HG03196 (cell line): Measurements from ENCODE around the gene ZNF423.

Experiments
- ATAC-seq: cut with Tn5 transposase; IDR thresholded peaks from one replicate; pipeline ENCODE4 v1.9.1; 2021; ENCODE audit not compliant: unreplicated experiment

ZNF423 gene

DNA sequence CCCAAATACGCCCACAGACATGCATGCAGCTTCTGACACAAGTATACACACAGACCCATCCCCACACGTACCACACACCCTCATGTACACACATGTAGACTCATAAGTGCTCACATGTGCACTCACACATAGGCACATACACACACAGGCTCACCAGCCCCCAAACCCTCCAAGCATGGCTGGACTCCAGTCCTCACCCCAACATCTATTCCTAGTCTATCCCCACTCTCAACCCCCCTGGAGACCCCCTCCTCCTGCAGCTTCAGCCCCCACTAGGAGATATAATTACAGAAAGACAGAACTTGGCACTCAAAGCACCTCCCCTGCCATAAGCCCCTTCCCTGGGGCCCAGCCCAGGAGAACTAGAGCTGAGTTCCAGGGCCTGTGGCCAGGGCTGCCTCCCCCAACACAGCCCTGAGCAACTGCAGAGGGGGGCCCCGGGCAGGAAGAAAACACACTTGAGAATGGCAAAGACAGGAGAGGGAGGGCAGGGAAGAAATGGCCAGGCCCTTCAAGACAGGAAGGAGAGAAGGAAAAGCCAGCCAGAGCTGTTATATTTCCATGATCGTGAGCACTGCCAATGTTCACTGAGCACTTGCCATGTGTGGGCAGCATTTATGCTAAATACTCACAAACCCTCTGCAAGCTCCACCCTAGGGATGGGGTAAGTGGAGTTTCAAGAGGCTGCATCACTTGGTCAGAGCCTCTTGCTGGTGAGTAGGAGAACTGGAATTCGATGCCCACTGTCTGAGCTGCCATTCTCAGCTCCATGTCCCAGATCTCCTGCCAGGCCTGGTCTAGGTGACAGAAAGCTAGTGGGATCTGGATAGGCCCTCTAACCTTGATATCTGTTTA is 224.5 kb downstream of the ZNF423 start:
- no peak for ATAC-seq

- no peak for ATAC-seq
These were observed 225.1 kb downstream of the ZNF423 start for GRCh38 chr16:49630783-49631182.

DNA sequence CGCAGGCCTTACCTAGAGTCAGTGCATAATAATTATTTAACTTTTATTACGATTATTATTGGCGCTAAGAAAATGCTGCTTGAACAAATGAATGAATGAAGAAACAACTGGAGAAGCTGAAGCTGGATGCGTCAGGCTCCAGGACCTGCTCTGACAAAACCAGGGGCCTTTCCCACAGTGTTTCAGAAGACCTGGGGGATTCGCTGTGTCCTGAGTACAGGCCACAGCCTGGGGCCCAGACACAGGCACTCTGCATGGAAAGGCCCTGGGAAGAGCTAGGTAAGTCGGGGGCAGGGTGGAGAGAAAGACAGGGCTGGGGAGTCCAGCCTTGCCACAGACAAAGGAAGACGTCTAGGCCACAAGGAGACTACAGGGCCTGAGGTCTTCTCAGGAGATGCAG is 226.1 kb downstream of the ZNF423 start:
- ATAC-seq: no peak

- ATAC-seq: no peak
These were observed 227.8 kb downstream of the ZNF423 start for GRCh38 chr16:49628148-49628547.

GRCh38 chr16:49625311-49626065 is 230.4 kb downstream of the ZNF423 start:
- ATAC-seq: no peak

GRCh38 chr16:49623501-49624266 is 232.2 kb downstream of the ZNF423 start:
- no peak for ATAC-seq

GRCh38 chr16:49622421-49623402 is 233.2 kb downstream of the ZNF423 start:
- no peak for ATAC-seq

DNA sequence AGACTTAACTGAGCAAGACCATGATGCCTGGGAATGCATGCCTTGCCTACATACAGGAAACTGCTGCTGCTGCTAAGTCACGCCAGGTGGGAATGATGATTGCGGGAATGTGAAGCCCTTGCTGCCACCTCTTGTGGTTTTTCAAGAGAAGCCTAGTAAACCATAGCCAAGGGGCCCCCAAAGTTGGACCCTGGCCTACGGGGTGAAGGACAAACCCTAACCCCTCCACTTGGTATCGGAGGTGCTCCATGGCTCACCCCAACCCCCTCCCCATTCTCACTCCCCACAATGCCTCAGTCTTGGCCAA is 233.9 kb downstream of the ZNF423 start:
- ATAC-seq: no peak

DNA sequence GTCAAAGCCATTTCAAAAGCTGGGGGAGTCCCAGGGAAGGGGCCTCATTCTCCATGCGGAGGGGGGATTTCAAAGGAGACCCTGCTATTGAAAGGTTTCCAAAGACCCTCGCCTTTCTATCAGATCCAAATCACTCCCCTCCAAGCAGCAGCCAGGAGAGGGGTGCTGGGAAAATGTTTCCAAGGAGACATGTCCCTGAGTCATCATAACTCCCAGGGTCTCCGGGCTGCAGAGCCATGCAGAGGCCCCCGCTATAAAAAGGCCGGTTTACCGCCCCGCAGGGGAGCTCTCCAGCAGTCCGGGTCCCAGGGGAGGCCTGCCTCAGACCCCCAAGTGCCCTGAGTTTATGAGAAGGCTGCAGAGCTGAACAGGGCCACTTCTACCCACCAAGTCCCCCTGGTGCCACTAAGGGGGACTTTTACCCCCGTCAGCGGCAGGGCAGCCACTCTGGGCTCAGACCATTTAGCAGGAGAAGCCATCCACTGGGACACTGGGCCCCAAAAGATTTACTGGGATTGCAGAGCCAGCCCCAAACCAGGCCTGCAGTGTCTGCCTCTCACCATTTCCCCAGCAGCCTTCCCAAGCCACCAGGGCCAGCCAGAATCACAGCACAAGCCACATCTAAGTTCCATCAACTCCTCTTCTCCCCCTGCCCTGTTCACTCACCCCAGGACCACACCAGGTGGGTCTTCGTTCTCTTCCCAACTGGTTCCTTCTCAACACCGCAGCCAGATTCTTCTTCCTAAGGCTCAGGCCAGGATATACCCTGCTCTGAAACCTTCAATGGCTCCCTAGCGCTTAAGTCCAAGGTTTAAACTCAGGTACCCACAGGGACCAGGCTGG is 234.4 kb downstream of the ZNF423 start:
- ATAC-seq: no peak

DNA sequence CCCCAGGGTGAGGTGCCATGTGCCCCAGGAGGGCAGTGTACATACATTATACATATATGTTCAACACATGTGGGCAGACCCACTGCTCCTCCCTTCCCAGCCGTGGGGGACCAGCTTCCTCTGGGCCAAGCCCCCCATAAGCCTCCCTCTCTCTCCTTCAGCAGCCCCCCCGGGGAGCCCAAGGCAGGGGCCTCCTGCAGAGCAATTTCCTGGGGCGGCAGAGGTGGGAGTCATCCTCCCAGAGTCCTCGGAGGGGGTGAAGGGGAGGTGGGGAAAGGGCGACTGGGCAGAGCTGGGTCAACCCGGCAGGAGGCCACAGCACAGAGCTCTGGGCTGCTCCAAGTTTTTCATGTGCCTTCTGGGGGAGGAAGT is 235.1 kb downstream of the ZNF423 start:
- no peak for ATAC-seq

DNA sequence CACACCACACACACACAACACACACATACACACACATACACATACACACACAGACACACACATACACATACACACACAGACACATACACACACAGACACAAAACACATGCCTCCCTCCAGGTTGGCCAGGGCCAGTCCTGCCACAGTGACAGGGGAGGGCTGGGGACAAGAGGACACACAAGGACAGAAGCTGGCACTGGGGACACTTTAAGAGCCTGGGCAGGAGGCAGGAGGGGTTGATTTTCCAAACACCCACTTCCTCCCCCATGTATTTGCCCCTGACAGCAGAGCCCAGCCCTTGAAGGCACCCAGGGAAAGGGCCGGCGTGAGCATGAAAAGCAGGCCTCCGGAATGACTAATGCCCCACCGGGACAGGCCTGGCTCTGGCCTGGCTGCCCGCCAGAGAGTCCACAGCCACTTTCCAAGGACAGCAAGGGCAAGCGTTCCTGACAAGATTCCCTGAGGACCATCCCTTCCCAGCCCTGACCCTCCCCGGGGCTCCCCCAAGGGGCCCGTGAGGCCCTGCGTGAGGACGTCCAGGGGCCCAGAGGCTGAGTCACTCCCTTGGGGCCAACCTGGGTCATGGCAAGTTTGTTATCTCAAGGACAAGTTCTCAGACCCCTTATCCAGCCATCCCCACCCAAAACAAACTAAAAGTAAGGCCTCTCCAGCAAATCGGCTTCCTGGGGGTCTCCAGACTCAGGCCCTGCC is 235.6 kb downstream of the ZNF423 start:
- ATAC-seq: no peak

- ATAC-seq: no peak
These were observed 236.1 kb downstream of the ZNF423 start for GRCh38 chr16:49619811-49620157.

DNA sequence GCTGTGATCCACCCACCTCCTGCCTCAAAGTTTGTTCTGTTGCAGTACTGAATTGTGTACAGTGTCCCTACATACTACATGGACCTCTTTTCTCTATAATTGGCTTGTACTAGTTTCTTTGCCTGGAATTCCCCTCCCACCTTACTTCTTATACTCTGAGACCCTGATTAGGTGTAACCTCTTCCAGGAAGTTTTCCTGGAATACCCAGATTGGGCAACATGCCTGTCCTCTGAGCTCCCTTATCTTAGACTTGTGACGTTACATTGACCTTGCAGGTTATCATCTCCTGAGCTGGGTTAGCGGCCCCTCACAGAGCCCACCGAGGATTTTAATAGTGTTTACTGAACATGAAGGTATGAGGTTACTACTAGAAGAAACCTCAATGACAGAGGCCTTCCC is 237.0 kb downstream of the ZNF423 start:
- ATAC-seq: no peak

- no peak for ATAC-seq
These were observed 238.1 kb downstream of the ZNF423 start for GRCh38 chr16:49617710-49618330.

DNA sequence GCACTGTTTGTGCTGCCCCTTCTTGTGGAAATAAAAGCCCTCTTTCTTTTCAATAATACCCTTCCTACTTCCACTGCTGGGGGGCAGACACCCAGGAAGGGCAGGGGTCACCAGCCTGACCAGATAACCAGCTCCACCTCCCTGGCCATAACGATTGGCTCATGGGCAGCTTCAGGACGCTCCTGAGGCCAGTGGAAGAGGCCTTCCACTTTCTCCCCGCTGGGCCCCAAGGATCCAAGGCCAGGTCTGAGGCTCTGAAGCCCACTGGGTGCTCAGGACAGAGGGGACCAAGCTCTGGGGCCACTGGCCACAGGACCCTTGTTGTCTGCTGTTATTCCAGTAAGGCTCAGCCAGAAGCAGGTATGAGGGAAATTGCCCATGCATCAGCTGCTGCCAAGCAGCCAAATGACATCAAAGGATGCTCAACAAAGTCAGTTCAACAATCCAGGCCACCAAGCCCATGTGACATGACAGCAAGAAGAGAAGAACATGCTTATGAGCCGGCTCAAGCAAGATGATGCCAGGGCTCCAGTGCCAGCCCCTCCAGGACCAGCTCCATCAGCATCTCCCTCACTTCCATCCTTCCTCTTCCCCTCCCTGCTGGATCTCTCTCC is 238.8 kb downstream of the ZNF423 start:
- no peak for ATAC-seq

DNA sequence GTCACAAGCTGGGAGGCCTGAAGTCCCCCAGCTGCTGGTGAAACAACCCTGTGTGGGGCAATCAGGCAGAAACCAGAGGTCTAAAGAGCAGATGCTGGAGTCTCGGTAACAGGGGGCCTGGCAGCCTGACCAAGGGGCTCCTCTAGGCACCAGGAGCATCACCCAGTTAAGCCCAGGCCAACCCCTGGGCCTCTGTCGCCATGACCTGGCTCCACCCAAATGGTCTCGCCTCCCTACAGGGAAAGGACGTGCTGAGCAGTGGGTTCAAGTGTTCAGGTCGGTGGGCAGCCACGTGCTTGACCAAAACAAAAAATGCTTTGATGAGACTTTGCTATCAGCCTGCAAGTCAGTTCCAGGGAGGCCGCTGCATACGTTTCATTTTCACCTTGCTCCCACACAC is 240.3 kb downstream of the ZNF423 start:
- ATAC-seq: no peak

GRCh38 chr16:49610983-49611382 is 244.9 kb downstream of the ZNF423 start:
- ATAC-seq: no peak

DNA sequence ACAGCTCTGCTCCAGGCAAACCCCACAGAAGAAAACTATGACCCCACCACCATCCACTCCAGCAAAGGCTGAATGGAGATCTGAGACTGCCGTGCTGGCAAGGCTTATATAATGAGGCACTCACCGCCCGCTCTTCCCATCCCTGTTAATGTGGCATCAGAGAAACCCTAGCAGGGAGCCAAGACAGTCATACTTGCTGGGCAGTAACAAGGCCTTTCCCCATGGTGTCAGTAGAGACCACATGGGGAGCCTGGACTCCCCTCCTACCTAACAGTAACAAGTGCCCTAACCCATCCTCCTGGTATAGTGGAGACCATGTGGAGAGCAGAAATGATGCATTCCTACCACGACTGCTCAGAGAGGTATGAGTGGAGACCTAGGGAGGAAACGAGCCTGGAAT is 247.1 kb downstream of the ZNF423 start:
- no peak for ATAC-seq
